Measurements from ENCODE around the gene PIGU. TPM values are rescaled to one million over a fixed set of nuclear protein-coding genes. Genes with fewer than 3 reads are reported as not detected.

Gene PIGU
- total RNA-seq, 6 experiments from 2014 or later, result 4.0 to 14.9 (median 7.3) TPM

GRCh38 chr20:34595377-34596184 lies 81.3 kb downstream of the PIGU start:
- intact Hi-C loops (cut with DNase I), result no loop called here
- Histone ChIP-seq H3K27me3 (no peaks in the 10 kb centered on the region), H3K4me1 (no peaks in the 10 kb centered on the region), H3K4me3 (no peak overlapping the region), H3K9me3 (no peaks in the 10 kb centered on the region), H3K27ac (no peak overlapping the region), H3K36me3 (no peaks in the 10 kb centered on the region)
- DNase-seq (no peak), ATAC-seq (no peak)
- no peak for TF ChIP-seq CTCF (IDR thresholded peaks at IDR 0.05)
- no peak for TF ChIP-seq POLR2A (IDR thresholded peaks at IDR 0.05)
- 79% methylated on average over 9 of the region's 9 CpGs for WGBS (ENCODE audit: insufficient coverage, low coverage, low lambda C conversion rate, missing lambda C conversion rate)

GRCh38 chr20:34586488-34587163 lies 90.3 kb downstream of the PIGU start:
- no peak for DNase-seq
- intact Hi-C loops (cut with DNase I), result no loop called here
- H3K27ac ChIP-seq, result no peak overlapping the region
- TF ChIP-seq POLR2A (IDR thresholded peaks at IDR 0.05) (no peak), CTCF (IDR thresholded peaks at IDR 0.05) (no peak)
- peaks cover 0 to 4% (median 0%) of the 10 kb centered on the region in 4 donors for H3K36me3 ChIP-seq
- no peaks in the 10 kb centered on the region for H3K9me3 ChIP-seq
- no peaks in the 10 kb centered on the region for H3K27me3 ChIP-seq
- ATAC-seq, result no peak
- no peaks in the 10 kb centered on the region for H3K4me1 ChIP-seq
- WGBS (ENCODE audit: insufficient coverage, low coverage, low lambda C conversion rate, missing lambda C conversion rate), result 95% methylated on average over 7 of the region's 9 CpGs
- H3K4me3 ChIP-seq, result no peak overlapping the region

GRCh38 chr20:34585019-34585418 lies 91.9 kb downstream of the PIGU start:
- intact Hi-C loops (cut with DNase I), result no loop called here
- no peaks in the 10 kb centered on the region for H3K9me3 ChIP-seq
- H3K27ac ChIP-seq, result no peak overlapping the region
- DNase-seq (no peak), ATAC-seq (no peak)
- 100% methylated on average over 2 of the region's 5 CpGs for WGBS (ENCODE audit: insufficient coverage, low coverage, low lambda C conversion rate, missing lambda C conversion rate)
- peaks cover 0 to 7% (median 0%) of the 10 kb centered on the region in 4 donors for H3K36me3 ChIP-seq
- no peak overlapping the region for H3K4me3 ChIP-seq
- H3K4me1 ChIP-seq, result no peaks in the 10 kb centered on the region
- no peak for TF ChIP-seq POLR2A (IDR thresholded peaks at IDR 0.05)
- TF ChIP-seq CTCF (IDR thresholded peaks at IDR 0.05), result no peak
- H3K27me3 ChIP-seq, result no peaks in the 10 kb centered on the region

GRCh38 chr20:34583544-34583943 lies 93.3 kb downstream of the PIGU start:
- Histone ChIP-seq H3K27me3 (no peaks in the 10 kb centered on the region), H3K36me3 (peaks cover 0 to 7% (median 0%) of the 10 kb centered on the region in 4 donors), H3K27ac (no peak overlapping the region), H3K4me1 (no peaks in the 10 kb centered on the region), H3K9me3 (no peaks in the 10 kb centered on the region), H3K4me3 (no peak overlapping the region)
- DNase-seq (no peak), ATAC-seq (no peak)
- intact Hi-C loops (cut with DNase I), result no loop called here
- no CpG with 5 or more reads among the region's 6 CpGs for WGBS (ENCODE audit: insufficient coverage, low coverage, low lambda C conversion rate, missing lambda C conversion rate)
- TF ChIP-seq CTCF (IDR thresholded peaks at IDR 0.05) (no peak), POLR2A (IDR thresholded peaks at IDR 0.05) (no peak)
